HTERT RPE-1 (cell line): Measurements from ENCODE around the gene CFAP99.
"Not testable (repeated sequence)": the region's sequence is repeated elsewhere in the genome, so short reads cannot be mapped to it uniquely, and the experiment has no call there.

Experiments used
- in situ Hi-C: fragments of 300-500 bp; cut with MboI; formaldehyde crosslinking; loops from 4 replicates; pipeline ENCODE4 v1.14.3; 2020; ENCODE audit warnings: low sequenced_read_pairs

The CFAP99 gene

DNA sequence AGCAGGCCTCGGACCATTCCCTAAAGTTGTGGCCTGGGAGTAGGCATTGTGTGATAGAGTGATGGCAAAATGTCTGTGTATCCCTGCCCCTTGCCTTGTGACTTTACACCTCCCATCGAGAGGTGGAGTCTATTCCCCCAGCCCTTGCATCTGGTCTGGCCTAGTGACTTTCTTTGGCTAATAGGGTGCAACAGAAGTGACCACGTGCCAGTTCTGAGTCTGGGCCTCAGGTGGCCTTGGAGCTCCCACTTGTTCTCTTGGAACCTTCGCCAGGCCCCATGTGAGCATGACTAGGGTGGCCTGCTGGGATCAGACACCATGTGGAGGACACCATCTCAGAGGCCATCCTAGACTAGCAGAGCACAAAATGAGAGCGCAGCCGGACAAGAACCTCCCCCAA, 46.3 kb downstream of the CFAP99 start:
- in situ Hi-C loops: no loop called here

- in situ Hi-C loops: not testable (repeated sequence)
Measured at GRCh38 chr4:2465544-2465943, 46.8 kb downstream of the CFAP99 start.

DNA sequence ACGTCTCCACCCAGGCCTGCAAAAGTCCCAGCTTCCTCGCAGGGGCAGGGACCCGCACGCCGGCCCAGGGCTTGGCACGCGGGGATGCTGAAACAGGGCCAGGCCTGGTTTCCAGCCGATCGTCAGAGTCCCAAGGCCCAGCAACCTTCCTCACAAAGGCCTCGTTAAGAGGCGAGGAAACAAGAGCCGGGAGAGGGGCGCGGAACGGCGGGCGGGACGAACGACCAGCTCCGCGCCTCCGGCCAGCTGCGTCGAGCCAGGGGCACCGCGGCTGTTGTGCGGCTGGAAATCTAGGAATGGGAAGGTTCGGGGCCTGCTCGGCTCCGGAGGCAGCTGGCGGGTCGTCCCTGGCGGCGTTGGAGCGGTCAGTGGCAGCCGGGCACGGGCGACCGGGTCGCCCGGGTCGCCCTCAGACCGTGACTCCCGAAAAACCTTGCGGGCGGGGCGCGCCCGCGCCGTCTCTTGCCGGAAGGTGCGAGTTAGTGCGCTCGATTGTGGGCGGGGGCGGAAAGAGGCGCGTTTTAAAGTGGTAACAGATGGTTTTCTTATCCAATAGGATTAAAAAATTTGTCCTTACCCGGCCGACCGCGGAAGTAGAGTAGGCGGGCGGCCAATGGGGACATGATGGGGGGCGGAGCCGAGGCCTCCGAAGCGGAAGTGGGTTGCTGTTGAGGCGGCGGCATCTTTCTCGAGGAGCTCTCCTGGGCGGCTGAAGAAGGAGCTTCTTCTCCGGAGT, 49.9 kb downstream of the CFAP99 start, which contains the start of gene RNF4:
TSS of gene RNF4 (plus strand) at position 651 of the 736 bp plus-strand sequence. CDS start 21,388 bp downstream, outside the sequence.
- in situ Hi-C loops: no loop called here

DNA sequence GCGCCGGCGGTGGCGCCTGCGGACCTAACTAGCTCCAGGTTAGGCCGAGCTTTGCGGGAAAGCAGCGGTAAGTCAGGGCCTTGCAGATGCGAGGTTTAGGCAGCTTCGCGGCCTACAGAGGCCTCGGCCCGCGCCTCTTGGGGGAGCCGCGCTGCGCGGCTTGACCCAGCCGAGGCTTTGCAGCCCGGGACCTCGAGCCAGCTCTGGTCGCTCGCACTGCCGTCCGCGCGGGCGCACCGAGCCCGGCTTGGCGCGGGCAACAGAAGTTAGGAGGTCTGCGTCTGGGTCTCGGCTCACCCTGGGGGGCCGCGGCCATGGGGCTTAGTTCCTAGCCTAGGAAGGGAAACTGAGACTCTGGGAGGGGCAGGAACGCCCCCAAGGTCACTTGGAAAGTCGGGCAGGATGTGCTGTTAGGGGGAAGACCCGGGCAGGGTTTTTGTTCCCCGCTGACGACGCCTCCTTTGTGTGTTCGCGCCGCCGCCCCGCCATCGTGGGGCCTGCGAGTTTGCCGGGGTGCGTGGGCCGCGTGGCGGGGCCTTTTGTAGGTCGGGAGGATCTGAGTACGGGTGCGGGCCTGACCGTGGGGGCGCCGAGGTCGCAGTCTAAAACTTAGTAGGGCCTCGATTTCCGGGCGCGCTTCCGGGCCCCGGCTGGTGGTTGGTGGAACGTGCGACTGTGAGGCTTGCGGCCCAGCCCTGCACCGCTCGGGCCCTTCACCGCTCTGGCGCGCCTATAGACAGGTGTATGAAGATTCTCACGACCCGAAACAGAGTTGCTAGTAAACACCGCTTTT, 50.6 kb downstream of the CFAP99 start:
- in situ Hi-C loops: no loop called here

GRCh38 chr4:2470791-2471190, 52.0 kb downstream of the CFAP99 start:
- in situ Hi-C loops: no loop called here

- in situ Hi-C loops: no loop called here
Measured at GRCh38 chr4:2472187-2472586, 53.4 kb downstream of the CFAP99 start.

DNA sequence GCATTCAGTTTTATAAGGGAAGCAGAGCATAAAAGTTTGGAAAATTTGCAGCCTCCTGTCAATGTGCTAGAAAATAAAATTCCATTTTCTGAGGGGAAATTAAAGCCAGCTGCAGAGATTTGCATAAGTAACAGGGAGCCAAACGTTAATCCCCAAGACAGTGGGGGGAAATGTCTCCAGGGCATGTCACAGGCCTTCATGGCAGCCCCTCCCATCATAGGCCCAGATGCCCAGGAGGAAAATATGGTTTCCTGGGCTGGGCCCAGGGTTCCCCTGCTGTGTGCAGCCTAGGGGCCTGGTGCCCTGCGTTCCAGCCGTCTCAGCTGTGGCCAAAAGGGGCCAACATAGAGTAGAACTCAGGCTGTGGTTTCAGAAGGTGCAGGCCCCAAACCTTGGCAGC, 59.5 kb downstream of the CFAP99 start:
- in situ Hi-C loops: no loop called here

DNA sequence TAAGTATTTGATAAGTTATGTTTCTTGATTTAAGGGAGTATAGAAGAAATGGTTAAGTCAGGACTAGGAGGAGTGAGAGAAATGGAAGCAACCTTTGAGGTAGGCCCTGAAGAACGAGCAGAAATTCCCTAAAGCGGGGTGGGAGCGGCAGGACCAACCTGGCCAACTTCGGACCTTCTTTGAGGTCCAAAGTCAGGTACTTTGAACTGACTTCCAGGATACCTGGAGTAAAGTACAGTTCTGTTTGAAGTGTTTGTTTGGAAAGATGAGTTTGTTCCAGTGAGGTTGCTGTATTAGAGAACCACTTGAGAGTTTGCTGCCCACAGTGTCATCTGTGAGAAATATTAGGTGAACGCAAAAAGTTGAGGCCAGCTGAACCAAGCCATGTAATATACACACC, 61.9 kb downstream of the CFAP99 start:
- in situ Hi-C loops: no loop called here

DNA sequence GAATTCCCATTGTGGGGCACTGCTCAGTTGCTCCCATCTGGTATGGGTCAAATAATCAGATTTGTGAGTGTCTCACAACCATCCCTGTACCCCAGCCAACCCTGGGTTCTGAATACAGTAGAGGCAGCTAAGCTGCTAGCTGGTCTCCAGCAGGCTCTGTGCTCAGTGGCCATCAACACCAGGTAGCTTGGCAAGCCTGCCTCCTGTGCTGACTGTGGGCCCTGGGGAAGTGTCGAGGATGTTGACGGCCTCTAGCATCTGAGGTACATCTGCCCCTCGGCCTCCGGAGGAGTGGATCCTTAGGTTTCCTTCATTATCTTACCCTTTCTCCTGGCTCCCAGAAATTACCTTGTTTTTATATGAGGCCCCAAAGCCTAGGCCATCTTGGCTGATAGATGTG, 63.4 kb downstream of the CFAP99 start:
- in situ Hi-C loops: no loop called here

DNA sequence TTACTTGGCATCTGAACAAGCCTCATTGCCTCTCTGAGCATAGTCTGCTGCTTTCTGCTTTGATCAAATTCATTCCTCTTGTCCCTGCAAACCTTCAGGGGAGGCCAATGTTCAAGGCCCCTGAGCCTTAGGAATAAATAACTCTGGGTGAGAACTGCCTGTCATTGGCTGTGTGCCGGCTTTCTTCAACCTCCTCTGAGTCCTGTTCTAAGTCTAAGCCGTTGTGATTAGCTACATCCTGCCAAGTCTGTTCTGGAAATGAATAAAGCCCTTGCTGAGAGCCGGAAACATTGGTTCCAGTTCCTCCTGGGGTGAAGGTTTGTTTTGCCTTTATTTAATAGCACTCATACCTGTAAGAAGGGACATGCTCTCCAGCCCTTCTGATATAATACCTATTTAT, 63.9 kb downstream of the CFAP99 start:
- in situ Hi-C loops: no loop called here

GRCh38 chr4:2483237-2483636, 64.5 kb downstream of the CFAP99 start:
- in situ Hi-C loops: no loop called here

GRCh38 chr4:2484185-2484584, 65.4 kb downstream of the CFAP99 start:
- in situ Hi-C loops: no loop called here

DNA sequence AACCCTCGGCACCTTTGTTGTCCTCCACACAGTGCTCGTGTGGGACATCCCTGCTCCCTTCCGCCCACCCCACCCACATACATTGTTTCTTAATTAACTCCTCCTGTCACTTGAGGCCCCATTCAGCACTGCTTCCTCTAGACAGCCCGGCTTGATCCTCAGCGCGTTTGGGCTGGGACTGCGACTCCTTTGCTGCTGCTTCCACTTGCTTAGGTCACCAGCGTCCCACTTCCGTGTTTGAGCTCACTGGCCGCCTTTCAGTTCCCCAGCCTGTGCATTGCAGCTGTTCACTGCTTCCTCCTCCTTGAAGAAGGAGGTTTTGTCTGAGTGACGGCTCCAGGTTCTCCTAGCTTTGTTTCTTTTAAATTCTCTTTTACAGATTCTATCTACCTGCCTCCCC, 66.2 kb downstream of the CFAP99 start:
- in situ Hi-C loops: no loop called here

- in situ Hi-C loops: no loop called here
Measured at GRCh38 chr4:2485956-2486355, 67.2 kb downstream of the CFAP99 start.

- in situ Hi-C loops: no loop called here
Measured at GRCh38 chr4:2486981-2487380, 68.2 kb downstream of the CFAP99 start.

- in situ Hi-C loops: no loop called here
Measured at GRCh38 chr4:2487632-2488031, 68.9 kb downstream of the CFAP99 start.

DNA sequence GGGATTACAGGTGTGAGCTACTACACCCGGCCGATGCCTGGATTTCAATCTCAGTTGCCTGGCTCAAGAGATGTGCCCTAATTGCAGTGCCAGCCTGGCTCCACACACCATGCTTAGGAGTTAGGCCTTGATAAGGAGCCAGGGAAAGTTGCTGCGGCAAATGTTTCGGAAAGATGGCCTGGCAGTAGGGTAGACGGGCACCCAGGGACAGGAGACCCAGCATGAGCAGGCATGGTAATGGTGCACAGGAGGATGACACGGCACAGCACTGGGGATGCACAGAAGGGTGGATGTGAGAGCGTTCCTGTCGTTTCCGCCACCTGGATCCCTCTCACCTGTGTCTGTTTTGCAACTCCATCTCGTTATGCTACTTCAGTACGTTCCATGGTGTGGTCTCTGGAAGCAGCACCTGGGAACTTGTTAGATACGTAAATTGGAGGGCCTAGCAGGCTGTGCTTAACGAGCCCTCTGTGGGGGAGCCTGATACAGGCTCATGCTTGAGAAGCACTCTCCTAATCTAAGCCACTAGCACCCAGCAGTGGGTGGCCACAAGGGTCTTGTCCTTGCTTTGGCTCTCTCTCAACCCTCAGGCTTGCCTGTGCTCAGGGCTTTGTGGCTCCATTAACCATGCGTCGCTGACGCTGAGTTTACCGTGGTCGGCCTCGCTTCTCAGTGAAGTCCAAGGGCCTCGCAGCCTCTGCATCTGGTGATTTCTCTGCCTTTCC, 70.5 kb downstream of the CFAP99 start:
- in situ Hi-C loops: no loop called here

- in situ Hi-C loops: no loop called here
Measured at GRCh38 chr4:2489841-2490552, 71.2 kb downstream of the CFAP99 start.

DNA sequence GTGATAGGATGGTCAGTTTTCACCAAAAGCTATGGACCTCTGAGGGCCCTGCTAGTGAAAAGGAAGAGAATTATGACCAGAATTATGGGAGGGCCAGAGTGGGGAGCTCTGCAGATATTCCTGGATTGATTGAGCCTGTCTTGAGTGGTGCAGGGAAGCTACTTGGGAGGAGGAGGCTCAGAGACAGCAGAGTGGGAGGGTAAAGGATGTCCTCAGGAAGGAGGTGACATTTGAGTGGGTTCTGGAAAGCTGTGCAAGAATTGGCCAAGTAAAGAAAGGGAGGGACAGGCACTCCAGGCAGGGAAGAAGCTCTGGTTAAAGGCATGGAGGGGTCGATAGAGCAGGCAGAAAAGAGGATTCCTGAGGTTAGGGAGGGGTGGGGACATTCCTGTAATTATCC, 74.2 kb downstream of the CFAP99 start:
- in situ Hi-C loops: no loop called here

GRCh38 chr4:2494992-2495391, 76.2 kb downstream of the CFAP99 start:
- in situ Hi-C loops: no loop called here

DNA sequence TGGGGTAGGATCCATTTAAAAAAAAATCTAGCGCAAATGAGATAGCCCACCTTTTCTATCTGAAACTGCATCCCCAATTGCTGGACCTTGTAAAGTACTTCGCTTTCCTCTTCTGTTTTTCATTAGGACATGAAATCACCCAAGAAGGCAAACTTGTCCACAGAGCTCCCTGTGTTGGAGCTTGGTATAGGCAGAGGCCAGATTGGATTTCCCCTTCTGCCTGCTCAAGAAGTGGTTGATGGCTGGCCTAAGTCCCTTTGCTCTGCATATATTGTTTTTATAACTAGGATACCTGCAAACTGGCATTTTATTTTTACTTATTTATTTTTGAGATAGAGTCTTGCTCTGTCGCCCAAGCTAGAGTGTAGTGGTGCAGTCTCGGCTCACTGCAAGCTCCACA, 78.6 kb downstream of the CFAP99 start:
- in situ Hi-C loops: no loop called here
